Esophagus muscularis mucosa (tissue), 4 donors: ENCODE results near the gene TMCC3.
"Not testable (repeated sequence)": the region's sequence is repeated elsewhere in the genome, so short reads cannot be mapped to it uniquely, and the experiment has no call there.

Experiments used
- EP300 ChIP-seq: sonication (generic); formaldehyde crosslinking; IDR thresholded peaks from one replicate; pipeline ENCODE4 v1.6.1; 2017; ENCODE audit warnings: antibody characterized with exemption
- POLR2A ChIP-seq: fragments of 450-650 bp; IDR thresholded peaks from one replicate; pipeline ENCODE4 v1.6.1; 2017; ENCODE audit warnings: antibody characterized with exemption, moderate library complexity, mild to moderate bottlenecking, low read depth
- TF ChIP-seq, protein P1 (sequence below), 3 experiments: fragments of 200-600 bp in 2 of 3; fragments of 450-650 bp in 1 of 3; sonication (generic) in 2 of 3; IDR thresholded peaks; one replicate each; pipeline ENCODE4 v1.5.1; 2017 to 2019; ENCODE audit warnings: antibody characterized with exemption in 3 of 3, mild to moderate bottlenecking in 2 of 3, moderate library complexity in 1 of 3

DNA sequence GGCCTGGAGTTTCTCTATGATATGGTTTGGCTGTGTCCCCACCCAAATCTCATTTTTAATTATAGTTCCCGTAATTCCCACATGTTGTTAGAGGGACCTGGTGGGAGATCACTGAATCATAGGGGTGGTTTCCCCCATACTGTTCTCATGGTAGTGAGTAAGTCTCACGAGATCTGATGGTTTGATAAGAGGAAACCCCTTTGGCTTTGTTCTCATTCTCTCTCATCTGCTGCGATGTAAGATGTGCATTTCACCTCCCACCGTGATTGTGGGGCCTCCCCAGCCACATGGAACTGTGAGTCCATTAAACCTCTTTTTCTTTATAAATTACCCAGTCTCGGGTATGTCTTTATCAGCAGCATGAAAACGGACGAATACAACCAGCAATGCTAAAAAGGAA, 42.5 kb upstream of the TMCC3 start:
- TF ChIP-seq, protein P1, sequence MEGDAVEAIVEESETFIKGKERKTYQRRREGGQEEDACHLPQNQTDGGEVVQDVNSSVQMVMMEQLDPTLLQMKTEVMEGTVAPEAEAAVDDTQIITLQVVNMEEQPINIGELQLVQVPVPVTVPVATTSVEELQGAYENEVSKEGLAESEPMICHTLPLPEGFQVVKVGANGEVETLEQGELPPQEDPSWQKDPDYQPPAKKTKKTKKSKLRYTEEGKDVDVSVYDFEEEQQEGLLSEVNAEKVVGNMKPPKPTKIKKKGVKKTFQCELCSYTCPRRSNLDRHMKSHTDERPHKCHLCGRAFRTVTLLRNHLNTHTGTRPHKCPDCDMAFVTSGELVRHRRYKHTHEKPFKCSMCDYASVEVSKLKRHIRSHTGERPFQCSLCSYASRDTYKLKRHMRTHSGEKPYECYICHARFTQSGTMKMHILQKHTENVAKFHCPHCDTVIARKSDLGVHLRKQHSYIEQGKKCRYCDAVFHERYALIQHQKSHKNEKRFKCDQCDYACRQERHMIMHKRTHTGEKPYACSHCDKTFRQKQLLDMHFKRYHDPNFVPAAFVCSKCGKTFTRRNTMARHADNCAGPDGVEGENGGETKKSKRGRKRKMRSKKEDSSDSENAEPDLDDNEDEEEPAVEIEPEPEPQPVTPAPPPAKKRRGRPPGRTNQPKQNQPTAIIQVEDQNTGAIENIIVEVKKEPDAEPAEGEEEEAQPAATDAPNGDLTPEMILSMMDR (IDR thresholded peaks at IDR 0.05): not testable (repeated sequence)
- not testable (repeated sequence) for TF ChIP-seq POLR2A, EP300
